ENCODE measurements around the gene NPPB.
A peak's percentile ranks its signal among the peaks of the same experiment; 100 is the strongest.

The NPPB gene

DNA sequence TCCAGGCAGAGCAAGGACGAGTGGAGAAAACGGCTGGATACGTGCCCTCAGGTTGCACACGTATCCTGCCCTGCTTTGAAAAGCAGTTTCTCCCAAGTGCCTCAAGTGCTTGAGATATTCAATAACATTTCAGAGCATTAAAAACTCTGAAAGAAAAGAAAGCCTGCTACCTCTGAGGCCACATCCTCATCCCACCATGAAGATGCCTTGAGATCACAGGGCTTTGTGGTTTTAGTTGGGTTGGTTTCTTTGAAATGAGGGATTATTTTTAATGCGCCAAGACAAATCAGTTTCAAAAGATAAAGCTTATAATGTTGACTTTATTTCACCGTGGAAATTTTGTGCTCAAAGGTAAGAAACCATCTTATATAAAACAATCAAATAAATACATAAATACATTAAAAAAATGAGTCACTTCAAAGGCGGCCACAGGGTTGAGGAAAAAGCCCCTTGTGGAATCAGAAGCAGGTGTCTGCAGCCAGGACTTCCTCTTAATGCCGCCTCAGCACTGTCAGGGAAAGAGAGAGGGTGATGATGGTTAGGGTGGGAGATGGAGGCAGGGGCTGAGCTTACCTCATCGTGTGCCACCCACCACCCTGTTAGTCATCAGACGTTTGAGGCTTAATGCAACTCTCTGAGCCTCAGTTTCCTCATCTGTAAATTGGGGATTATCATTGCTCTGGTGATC, 1.4 kb downstream of the NPPB start:
- peak; percentile 55 for DNase-seq (ENCODE audit: low spot score)

DNA sequence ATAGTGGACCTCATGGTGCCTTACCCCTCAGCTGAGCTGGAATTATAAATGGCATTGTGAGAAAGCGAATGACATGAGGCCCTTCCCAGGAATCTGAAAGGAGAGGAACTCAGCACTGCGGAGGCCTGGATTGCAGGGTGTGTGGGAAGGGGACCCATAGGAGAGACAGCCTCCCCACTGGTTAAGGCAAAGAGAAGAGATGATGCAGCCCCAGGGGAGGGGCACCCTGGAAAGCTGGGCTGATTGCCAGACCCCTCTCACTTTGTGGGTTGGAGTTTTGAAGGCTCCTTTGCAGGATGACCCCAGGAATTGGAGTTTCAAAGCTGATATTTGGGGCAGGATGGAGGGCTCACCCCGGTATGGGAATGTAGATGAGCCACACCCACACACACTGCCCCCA, 2.0 kb downstream of the NPPB start:
- no peak for DNase-seq (ENCODE audit: low spot score)

DNA sequence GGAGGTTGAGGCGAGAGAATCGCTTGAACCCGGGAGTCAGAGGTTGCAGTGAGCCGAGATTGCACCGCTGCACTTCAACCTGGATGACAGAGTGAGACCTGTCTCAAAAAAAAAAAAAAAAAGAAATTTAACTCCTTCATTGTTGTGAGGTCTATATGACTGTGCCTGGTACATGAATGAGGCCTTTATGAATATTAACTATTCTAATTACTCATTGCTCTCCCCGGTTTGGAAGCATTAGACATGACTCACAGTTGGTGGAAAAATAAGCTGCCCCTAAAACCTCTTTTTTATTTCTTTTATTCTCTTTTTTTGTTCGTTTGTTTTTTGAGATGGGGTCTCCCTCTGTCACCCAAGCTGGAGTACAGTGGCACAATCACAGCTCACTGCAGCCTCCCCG, 3.3 kb downstream of the NPPB start:
- no peak for DNase-seq (ENCODE audit: low spot score)

DNA sequence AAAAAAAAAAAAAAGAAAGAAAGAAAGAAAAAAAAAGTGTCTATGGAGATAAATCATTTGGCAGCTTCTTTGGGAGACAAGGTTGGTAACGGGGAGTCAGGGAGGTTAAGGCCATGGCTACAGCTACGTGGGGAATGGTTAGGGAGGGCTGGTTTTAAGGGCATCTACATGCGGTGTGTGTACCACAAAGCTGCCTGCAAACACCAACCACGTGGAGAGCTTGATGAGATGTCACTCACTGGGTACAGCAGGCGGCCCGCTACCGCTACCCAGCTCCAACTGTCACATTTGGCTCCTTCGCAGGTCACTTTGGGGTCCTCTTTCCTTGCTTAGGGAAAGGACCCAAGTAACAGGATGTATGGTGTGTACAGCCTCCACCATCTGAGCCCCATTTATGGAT, 4.2 kb downstream of the NPPB start:
- no peak for DNase-seq (ENCODE audit: low spot score)

DNA sequence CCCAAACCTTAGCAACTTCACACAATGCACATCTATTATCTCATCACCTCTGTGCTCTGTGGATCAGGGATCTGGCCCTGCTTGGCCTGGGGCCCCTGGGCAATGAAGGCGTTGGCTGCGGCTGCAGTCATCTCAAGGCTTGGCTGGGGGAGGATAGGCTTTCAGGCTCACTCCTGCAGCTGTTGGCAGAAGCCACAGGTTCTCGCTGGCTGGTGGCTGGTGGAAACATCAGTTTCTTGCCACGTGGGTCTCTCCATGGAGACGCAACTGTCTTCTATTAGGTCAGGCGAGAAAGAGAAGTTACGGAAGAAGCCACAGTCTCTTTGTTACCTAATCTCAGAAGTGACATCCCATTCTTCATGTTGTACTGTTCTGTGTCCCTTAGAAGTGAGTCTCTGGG, 7.6 kb downstream of the NPPB start:
- peak; percentile 91 for DNase-seq (ENCODE audit: low spot score)

DNA sequence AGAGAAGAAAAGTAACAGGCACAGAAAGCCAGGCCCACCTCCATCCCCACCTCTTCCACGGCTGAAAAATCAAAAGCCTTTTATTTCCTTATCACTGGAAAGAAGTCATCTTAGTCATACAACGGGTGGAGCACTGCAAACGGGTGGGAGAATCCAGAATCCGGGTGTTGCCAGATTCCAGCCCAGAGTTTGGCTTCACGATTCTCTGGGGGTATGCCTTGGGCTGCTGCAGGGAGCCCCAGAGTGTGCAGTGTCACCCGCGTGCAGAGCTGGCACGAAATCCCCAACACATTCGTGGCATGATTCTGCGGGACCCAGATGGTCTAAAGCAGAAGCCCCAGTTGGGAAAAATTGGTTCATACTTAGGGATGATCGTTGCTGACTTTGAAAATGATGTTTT, 8.6 kb downstream of the NPPB start:
- no peak for DNase-seq (ENCODE audit: low spot score)

DNA sequence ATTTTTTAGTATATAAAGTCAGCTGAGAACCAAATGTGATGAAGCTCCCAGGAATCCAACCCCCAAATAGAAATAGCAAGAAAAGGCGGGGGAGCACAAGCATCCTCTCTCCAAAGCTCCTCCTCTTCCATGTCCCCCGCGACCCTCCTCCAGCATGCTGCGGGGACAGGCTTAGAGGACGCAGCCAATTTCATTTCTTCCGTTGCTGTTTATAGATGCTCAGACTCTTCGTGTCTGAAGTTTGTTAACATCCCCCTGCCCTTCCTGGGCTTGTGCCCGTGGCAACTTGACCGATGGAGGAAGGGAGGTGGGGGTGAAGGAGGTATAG, 10.4 kb downstream of the NPPB start:
- DNase-seq (ENCODE audit: low spot score), result no peak

DNA sequence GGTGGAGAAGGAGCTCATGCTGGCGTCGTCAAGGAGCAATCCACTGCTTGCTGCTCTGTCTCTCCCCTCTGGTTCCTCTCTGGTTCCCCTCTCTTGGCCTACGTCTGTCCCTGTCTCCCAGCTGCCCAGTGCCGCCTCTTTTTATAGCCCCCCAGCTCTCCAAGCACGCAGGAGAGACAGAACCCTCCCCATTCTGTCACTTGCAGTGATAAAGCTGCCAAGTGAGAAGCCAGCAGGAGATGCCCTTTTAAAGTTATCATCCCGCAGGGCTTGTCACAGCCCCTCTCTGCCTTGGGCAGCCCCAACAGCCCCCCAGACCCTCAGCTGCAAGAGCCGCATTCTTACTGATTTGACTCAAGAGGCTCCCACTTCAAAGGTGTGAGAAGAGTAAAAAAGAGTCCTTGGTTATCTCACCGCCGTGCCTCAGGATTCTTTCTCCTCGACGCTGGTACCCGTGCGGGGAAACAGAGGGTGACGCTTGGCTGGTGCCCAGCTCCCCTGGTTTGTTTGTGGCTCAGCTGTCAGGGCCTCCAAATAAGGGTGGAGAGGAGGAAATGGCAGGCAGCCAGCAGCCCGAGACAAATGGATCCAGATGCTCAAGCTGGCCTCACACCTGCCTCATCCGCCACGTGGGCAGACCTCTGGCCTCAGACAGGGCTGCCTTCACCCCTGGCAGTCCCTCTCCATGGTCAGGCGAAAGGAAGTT, 10.9 kb downstream of the NPPB start, which contains the start of gene NPPA:
NPPA (minus strand) TSS at position 117 of the 706 bp plus-strand sequence; CDS start at position 18, 99 bp downstream.
- peak; percentile 93 for DNase-seq (ENCODE audit: low spot score)

DNA sequence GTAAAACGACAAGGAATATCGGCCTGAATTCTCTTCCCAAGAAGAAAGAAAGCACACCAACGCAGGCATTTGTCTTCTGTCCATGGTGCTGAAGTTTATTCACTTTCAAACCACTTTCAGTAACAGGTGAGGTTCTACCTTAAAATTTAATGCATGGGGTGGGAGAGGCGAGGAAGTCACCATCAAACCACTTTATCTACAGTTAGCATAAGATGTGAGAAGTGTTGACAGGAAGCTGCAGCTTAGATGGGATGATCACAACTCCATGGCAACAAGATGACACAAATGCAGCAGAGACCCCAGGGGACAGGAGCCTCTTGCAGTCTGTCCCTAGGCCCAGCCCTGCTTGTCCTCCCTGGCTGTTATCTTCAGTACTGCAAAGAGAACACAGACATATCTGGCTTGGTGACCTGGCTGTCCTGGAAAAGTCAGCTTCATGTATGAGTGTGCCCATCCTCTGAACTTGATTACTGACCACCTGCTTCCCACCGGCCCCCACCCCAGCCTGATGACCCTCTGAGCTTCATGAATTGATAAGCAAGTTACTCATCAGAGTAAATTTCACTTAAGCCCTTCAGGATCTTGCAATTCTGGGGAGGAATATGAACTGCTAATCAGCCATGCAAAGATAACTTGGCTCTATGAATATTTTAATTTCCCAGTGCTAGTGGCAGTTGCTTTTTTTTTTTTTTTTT, 13.0 kb downstream of the NPPB start:
- DNase-seq (ENCODE audit: low spot score), result peak; percentile 84

DNA sequence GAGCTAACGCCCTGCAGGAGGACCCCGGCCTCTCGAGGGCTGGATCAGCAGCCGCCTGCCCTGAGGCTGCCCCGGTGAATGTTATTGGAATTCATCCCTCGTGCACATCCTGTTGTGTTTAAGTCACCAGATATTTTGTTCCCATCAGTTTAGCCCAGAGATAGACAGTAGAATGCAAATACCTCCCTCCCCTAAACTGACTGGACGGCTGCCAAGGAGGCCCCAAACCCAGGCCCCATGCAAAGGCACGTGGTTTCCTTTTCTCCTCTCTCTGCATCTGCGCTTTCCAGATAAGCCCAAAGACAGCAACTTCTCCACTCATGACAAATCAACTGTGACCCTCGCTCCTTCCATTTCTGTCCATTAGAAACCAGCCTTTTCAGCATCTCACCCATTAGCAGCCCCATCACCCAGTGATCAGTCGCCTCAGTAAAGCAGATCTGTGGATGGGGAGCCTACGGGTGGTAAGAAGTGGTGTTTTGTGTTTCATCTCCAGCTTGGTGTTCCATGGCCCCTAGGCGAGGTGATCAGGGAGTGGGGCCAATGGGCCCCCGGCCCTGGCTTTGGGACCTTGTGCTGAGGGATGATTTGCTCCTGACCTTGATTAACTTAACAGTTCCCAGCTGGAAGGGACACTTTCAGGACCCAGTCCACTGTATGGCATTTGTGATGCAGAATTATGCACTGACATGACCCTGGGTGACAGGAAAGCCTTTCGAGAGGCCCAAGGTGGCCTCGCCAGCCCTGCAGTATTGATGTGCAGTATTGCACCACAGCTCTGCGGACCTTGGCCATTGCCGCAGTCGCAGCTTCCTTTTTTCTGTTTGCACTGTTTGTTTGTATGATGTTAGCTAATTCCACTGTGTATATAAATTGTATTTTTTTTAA, 16.3 kb downstream of the NPPB start:
- DNase-seq (ENCODE audit: low spot score), result peak; percentile 95

DNA sequence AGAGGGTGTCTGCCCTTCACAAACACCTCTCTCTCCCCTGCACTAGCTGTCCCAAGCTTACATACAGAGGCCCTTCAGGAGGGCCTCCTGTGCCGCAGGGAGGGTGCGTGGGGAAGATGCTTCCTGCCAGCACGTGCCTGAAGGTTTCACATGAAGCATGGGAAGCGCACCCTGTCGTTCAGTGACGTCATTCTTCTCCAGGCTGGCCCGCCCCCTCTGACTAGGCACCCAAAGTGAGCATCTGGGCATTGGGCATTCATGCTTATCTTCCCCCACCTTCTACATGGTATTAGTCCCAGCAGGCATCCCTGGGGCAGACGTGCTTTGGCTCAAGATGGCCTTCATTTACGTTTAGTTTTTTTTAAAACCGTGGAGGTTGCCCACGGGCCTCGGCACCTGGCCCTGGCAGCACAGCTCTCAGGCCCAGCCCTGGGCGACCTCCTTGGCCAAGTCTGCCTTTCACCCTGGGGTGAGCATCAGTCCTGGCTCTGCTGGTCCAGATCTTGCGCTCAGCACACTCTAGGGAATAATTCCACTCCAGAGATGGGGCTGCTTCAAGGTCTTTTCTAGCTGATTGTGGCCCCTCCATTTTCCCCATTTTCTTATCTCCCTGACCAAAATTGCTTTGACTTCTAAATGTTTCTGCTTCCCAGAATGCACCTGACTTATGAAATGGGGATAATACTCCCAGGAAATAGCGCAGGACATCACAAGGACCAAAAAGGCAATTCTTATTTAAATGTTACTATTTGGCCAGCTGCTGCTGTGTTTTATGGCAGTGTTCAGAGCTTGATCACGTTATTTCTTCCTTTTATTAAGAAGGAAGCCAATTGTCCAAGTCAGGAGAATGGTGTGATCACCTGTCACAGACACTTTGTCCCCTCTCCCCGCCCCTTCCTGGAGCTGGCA, 17.2 kb downstream of the NPPB start:
- peak; percentile 77 for DNase-seq (ENCODE audit: low spot score)

DNA sequence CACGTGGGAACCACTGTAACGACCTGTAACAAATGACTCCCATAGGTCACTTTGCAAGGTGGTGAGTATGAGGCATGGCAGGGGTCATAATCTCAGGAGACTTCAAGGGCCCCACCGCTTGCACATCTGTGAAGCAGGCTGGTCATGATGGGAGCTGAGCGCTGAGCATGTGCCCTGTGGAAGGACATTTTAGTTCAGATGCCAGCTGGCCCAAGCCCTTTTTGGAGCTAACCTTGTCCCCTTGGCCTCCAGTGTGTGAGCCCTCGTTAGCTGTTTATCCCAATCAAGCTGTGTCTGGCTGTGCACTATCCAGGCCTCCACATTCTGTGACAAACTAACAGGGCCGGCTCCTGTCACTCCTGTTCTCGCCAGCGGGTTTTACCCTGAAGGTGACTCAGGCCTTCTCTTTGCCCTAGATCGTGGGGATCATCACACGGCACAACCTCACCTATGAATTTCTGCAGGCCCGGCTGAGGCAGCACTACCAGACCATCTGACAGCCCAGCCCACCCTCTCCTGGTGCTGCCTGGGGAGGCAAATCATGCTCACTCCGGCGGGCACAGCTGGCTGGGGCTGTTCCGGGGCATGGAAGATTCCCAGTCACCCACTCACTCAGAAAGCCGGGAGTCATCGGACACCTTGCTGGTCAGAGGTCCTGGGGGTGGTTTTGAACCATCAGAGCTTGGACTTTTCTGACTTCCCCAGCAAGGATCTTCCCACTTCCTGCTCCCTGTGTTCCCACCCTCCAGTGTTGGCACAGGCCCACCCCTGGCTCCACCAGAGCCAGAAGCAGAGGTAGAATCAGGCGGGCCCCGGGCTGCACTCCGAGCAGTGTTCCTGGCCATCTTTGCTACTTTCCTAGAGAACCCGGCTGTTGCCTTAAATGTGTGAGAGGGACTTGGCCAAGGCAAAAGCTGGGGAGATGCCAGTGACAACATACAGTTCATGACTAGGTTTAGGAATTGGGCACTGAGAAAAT, 18.7 kb downstream of the NPPB start:
- DNase-seq (ENCODE audit: low spot score), result no peak

DNA sequence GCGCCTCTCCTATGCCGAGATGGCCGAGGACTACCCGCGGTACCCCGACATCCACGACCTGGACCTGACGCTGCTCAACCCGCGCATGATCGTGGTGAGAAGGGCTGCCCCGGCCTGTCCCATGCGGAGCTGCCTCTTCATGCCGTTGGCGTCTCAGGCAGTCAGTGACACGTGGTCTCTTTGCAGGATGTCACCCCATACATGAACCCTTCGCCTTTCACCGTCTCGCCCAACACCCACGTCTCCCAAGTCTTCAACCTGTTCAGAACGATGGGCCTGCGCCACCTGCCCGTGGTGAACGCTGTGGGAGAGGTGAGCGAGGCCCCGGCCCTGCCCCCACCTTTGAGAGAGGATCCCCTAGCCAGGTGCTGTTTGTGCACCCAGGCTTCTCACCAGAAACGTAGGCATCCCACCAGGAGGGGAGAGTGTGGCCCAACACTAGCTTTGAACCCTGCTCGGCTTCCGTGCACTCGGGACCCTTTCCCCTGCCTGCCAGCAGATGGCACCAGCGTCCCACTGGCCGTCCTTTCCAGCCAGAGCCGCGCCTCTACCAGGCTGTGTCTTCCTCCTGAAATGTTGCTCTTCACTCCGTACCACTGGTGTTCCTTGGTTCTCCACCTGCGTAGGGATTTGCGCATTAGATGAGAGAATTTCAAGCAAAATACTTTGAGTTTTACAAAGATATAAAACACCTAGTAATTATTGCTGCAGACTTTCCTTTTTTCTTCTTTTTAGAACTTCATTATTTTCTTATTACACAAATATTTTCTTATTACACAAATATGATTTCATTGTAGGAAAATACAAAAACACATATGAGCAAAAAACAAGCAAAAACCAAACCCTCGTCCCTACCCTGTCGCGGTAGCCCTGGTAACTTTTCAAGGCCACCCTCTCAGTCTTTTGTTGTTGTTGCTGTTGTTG, 20.1 kb downstream of the NPPB start:
- DNase-seq (ENCODE audit: low spot score), result peak; percentile 85

DNA sequence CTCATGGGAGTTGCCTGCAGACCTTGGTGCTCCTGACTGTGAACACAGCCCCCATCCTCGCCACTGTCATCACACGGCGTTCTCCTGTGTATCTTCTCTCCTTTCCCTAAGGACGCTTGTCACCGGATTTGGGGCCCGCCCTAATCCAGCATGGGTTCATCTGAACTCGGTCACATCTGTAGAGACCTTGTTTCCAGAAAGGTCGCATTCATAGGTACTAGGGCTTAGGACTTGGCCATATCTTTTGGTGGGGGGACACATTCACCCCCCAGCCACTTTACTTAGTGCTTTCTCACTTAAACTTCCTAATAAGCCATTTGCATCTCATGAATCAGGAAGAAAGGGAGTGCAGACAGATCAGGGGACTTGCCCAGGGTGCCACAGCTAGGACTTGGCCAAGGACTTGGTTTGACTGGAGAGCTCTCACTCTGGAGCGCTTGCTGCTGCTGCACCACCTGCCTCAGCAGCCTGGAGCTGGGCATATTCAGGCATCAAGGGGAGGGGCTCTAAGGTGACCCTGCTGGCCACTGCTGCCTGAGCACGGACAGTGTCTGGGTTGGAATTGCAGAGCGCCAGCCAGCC, 20.9 kb downstream of the NPPB start:
- DNase-seq (ENCODE audit: low spot score), result no peak

DNA sequence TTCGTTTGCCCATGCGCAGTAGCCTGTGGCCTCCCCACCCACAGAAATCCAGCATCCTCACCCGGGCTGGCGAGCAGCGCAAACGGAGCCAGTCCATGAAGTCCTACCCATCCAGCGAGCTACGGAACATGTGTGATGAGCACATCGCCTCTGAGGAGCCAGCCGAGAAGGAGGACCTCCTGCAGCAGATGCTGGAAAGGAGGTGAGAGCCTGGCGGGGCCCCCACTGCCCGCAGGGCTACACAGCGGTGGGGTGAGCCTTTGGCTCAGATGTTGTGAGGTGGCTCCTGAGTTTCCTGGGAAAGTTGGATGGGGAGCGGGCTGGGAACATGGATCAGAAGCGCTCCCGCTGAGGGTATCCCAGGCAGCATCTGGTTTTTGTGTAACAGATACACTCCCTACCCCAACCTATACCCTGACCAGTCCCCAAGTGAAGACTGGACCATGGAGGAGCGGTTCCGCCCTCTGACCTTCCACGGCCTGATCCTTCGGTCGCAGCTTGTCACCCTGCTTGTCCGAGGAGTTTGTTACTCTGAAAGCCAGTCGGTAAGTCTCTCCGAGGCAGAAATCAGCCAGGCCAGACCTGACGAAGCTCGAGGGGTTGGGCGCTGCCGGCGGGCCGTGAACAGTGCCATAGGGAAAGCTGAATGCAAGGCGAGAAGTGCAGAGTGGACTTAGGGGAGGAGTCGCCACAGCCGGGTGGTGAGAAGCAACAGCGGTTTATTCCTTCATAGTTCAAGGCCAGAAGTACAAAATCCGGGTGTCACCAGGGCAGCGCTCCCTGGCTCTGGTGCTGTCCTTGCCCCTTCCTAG, 21.6 kb downstream of the NPPB start:
- DNase-seq (ENCODE audit: low spot score), result no peak

DNA sequence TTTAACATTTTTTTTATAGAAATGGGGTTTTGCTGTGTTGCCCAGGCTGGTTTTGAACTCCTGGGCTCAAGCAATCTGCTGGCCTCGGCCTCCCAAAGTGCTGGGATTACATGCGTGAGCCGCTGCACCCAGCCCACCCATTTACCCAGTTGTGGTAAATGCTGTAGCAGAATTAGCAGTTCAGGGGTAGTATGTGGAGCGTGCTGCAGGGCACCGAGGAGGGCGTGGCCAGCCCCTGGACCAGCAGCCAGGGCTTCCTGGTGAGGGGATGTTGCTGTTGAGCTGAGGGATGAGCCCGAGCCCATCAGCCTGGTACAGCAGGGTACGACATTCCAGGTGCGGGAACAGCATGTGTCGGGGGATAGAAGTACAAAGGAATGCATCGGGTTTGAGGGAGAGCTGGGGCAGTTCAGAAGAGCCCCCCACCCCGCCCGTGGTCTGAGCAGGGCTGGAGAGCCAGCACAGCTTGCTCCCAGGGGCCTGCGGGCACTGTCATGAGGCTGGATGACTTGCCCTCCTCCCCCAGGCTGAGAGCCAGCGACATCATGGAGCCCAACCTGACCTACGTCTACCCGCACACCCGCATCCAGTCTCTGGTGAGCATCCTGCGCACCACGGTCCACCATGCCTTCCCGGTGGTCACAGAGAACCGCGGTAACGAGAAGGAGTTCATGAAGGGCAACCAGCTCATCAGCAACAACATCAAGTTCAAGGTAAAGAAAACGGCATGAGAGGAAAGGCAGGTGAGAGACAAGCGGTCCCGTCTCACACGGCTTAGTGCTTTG, 23.1 kb downstream of the NPPB start:
- no peak for DNase-seq (ENCODE audit: low spot score)

DNA sequence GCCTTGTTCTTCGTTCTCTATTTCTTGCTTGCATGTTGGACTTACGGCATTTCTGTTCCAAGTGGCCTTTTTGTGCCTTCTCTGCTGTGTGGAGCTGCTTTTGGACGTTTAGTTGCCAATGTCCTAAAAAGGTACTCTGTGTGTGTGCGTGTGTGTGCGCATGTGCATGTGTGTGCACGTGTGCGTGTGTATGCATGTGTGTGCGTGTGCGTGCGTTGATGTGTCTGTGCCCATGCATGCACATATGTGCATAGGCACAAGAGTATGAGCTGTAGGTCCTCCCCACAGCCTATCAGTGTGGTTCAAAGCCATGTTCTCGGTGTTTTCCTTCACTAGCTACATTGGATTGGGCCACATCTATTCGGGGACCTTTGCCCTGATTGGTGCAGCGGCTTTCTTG, 24.8 kb downstream of the NPPB start:
- no peak for DNase-seq (ENCODE audit: low spot score)
